ENCODE results near the gene CCDC68. TPM values are rescaled to one million over a fixed set of nuclear protein-coding genes. Genes with fewer than 3 reads are reported as not detected.

The CCDC68 gene, protein sequence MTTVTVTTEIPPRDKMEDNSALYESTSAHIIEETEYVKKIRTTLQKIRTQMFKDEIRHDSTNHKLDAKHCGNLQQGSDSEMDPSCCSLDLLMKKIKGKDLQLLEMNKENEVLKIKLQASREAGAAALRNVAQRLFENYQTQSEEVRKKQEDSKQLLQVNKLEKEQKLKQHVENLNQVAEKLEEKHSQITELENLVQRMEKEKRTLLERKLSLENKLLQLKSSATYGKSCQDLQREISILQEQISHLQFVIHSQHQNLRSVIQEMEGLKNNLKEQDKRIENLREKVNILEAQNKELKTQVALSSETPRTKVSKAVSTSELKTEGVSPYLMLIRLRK
- 0.65 and 0.99 TPM in 2 replicates for total RNA-seq

DNA sequence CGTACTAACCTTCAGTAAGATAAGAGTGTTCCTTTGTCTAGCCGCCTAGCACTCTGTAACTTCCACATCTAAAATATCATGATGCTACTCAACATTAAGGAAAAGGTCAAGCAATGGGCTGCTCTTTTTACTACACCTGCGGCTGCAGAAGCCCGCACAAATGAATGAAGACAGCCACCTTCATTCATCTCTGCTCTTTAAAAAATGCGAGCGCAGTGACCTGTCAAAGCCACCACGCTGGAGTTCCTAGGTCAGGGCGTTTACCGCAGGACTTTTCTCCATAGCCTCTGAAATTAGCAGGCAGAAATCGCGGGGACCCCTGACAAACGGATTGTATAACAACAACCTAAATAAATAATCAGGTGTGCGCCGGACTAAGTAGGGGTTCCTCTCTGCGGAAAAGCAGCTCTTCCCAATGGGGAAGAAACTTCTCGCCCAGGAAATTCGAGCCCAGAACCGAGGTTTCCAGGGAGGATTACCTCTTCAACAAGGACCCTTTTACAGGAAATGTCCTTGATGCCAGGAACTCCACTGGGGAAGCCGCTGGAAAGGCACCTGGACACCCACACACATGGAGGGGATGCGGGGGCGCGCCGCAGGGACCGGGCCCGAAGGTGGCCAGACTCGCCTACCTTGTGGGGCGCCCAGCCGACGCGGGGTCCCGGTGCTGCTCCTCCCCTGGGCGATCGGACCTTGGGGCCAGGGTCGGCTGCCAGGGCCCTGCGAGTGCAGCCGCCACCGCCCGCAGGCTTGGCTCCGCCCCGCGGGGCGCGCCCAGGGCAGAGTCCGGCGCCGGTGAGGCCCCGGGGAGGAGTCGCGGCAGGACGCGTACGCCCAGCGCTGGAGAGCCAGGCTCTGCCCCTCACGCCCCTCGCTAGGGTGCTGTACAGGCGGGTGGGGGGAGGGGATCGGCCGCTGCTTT is at the start of gene CCDC68:
Gene CCDC68 (minus strand): TSS at position 758 of the 922 bp plus-strand sequence. CDS start 16,670 bp downstream, outside the sequence.
- DNase-seq (ENCODE audit: low read depth in 2 of 2): peak; percentile 40 to 59

DNA sequence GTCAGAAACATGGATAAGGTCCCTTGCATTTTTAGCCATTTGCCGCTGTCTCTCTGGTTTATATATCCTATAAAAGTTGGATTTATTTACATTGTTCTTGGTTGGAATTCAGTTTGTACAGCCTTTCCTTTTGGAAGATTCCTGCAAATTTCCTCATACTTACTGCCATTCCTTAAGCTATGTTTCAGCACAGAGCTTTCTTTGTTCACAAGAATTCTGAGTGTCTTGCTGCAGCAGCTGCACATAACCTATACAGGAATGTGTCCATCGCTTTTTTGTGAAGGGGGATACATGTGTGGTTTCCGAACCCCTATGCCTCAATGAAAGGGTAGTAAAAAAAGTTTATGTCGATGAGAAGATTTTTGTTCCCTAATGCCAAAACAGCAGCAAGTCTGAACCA is 48.3 kb upstream of the CCDC68 start:
- DNase-seq (ENCODE audit: low read depth in 2 of 2): no peak

DNA sequence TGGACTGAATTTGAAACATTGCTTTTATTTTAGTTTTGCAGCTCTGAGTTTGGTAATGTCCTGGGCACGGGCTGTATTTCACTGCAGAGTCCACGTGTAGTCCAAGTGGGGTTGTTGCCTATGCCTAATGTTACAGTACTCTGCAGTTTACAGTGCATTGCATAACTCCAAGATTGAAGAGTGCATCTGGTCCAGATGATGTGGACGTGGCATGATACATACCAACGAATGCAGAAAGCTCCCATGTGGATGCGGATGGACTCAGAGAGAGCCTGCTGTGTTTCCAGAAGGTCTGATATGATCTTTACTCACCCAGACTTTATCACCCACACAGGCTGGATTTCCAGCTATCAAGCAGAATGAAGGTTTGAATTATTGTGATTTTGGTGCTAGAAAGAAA is 44.4 kb upstream of the CCDC68 start:
- DNase-seq (ENCODE audit: low read depth in 2 of 2): no peak

DNA sequence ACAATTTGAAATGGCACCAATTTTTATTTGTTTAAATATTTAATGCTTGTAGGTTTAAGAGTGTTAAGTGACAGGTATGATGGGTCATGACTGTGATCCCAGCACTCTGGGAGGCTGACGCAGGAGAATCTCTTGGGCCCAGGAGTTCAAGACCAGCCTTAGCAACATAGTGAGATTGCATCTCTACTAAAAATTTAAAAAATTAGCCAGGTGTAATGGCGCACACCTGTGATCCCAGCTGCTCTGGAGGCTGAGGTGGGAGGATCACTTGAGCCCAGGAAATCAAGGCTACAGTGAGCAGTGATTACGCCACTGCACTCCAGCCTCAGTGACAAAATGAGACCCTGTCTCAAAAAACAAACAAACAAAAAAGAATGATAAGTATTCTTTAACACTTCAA is 43.0 kb upstream of the CCDC68 start:
- no peak for DNase-seq (ENCODE audit: low read depth in 2 of 2)

DNA sequence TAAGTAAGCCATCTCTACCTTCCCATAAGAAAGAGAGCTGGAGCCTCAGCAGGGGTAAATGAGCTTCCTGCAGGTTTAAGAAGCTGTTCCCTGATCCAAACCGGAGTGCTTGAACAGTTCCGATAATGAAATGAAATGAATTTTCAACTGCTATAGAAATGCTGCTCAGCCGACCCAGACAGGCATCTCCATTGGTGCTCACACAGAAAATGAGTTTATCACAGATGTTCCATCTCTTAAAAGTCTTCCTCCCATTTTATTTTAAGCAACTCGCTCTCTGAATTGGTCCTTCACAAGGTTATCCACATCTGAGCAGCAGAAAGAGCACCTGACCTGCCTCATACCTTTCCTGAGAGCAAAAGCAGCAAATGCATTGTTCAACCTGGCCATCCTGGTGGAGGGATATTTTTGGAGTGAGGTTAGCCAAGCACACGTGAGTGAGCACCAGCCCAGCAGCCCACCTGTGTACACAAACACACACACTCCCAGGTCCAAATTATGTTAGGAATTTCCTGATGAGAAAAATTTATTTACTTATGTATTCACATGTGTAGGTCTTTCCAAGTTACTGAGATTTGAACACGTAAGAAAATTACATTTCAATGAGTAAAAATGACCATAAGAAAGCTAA is 42.2 kb upstream of the CCDC68 start:
- DNase-seq (ENCODE audit: low read depth in 2 of 2): peak in 1 of 2 donors; percentile 42

DNA sequence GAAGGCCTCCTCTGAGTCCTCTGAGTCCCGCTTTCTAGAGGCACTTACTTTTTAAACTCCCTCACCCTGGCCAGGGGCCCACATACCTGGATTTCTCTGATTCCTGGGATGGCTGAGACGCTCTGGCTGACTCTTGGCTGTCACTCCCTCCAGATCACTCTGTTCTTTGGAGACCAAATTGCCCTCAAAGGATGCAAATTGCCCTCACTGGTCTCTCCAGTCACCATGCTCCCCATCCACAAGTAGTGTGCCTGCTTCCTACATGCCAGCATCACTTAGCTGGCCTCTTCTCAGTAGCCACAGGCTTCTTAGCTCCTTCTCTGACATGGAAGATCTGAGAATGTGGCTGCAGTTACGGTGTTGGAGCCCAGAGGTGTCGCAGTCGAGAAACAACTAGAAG is 41.3 kb upstream of the CCDC68 start:
- no peak for DNase-seq (ENCODE audit: low read depth in 2 of 2)

DNA sequence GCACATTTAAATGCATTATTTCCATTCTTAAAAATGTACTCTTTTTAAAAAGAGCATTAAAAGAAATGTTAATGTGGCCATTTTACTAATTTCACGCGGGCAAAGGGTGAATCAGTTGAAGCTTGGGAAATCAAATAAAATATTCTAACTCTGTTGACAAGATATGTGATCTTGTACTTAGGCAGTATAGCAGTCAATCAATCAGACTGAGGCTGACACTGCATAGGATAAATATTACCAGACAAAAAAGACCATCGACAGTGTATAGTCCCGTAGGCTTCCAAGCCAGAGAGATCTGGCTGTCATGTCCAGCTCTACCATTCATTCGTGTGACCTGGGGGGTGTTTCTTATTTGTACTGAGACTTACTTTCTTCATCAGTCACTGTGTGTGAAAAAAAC is 39.8 kb upstream of the CCDC68 start:
- DNase-seq (ENCODE audit: low read depth in 2 of 2): no peak

DNA sequence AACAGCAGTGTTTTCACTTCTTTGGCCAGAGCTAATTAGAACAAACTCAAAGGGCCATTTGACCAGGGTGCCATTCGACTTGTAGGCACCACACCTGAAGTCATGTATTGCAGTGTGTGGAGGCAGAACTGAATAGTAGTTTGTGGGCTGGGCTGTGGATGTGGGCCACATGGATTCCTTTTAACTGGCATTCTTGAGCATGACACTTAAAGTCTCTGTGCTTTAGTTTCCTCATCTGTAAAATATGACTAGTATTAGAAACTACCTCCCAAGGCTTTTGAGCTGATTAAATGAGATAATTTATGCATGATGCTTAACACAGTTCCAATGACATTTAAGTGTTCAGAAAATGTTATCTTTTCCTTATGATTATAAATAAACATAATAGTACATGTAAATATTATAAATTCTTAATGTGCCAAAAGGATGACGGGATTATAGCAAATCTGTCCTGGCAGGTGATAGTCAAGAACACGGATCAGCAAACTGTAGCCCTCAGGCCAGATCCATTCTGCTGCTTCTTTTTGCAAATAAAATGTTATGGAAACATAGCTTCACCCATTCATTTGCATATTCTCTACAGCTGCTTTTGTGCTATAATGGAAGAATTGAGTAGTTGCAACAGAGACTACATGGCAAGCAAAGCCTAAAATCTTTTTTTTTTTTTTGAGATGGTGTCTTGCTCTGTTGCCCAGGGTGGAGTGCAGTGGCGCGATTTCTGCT is 36.3 kb upstream of the CCDC68 start:
- DNase-seq (ENCODE audit: low read depth in 2 of 2): no peak

DNA sequence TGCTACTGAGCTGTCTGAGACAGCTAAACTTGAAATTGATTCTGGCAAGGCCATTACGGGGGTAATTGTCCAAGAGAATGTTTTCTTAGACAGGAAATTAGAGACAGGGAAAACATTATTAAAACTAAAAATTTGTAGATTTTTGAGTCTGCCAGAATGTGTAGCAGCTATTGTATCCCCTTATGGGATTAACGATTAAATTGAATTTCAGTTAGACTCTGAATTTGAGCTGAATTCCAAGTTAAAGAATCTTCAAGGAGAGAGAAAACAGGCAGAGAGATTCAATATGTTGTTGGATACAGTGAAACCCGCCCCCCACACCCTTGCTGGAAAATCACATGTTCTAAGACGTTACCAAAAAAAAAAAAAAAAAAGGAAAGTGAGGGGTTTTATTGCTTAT is 32.7 kb upstream of the CCDC68 start:
- DNase-seq (ENCODE audit: low read depth in 2 of 2): no peak

DNA sequence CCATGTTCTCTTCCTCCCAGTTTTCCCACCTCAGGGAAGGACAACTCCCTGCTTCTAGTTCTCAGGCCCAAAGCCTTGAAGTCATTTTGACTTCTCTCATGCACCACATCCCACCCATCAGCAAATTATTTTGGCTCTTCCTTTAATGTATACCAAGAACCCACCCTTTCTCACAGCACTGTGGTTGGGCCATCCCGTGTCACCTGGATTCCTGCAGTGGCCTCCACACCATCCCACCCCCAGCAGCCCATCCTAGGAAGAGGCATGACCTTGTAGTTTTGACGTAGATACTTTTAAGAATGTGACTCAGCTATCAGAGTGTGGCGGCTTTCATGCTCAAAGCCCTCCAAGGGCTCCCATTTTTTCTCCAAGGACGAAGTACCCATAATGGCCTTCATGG is 25.6 kb upstream of the CCDC68 start:
- no peak for DNase-seq (ENCODE audit: low read depth in 2 of 2)

DNA sequence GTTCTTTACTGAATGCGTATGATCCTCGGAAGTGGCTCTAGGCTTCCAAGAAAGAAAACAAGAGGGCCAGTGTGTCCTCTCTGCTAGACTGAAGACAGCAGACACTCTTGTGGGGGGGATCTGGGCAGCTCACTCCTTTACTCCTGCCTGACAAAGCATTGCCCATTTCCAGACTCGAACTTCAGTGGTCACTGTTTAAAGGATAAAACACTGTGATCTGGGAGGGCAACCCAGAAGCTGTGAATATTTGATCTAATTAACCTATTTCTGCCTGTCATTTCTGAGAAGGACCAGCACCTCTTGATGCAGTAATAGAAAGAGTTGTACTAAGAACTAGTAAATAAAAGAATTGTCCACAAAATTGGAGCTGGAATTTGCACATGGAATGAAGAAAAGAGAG is 24.5 kb upstream of the CCDC68 start:
- no peak for DNase-seq (ENCODE audit: low read depth in 2 of 2)

DNA sequence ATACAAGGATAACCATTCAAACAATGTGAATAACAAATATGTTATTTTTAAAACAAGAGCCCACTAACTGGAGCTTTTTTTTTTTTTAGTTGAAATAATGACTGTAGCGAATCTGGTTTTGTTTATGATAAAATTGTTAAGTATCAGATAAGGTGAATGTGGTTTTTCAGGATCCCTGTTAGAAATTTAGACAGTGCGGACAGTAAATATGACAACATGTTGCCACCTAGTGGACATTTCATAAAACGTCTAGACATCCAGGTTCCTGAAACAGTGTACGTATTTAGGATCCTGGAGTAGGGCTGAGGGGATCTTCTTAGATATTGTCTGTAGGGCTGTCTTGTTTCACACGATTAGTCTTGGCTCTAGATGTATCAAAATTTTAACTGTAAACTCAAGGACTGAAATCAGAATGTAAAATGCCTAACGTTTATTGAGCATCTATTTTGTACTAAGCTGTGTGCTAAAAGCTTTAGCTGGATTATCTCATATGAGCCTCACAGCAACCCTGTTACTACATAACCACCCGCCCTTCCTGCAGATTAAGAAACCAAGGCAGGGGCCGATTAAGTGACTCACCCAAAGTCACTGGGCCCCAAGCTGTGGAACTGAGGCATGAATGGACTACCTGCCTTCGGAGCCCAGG is 23.9 kb upstream of the CCDC68 start:
- DNase-seq (ENCODE audit: low read depth in 2 of 2): peak; percentile 65 to 72

DNA sequence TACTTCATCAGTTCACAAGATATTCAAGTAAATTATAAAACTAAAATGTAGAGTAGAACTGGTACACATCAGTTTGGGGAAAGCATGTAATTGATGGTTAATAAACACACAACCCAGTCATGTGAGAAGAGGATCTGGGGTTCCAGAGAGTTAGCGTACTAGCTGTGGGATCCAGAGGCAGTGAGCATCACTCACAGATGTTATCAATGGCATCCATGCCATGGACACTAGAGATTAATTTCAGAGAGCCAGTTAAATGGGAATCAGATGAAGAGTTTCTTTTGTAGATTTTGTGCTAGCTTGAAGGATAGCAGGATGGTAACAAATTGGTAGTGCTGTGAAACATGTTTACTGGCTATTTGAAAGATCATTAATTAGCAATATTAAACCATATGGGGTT is 21.8 kb upstream of the CCDC68 start:
- no peak for DNase-seq (ENCODE audit: low read depth in 2 of 2)

DNA sequence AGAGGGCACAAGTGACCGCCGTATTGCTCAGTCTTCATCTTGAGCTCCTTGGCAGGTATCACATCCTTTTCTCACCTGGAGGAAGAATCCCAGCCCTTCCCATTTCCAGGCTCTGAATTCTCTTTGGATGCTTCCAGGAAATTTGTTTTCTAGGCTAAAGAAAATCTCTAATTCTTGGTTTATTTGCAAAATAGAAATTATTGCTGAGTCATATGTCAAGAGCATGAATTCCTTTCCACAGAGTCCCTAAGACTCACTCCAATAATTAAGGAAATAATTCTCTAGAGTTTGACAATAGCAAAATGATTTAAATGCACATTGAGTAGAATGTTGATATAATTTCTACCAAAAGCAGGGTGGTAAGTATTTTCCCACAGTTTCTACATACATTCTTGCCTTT is 16.3 kb upstream of the CCDC68 start:
- no peak for DNase-seq (ENCODE audit: low read depth in 2 of 2)

DNA sequence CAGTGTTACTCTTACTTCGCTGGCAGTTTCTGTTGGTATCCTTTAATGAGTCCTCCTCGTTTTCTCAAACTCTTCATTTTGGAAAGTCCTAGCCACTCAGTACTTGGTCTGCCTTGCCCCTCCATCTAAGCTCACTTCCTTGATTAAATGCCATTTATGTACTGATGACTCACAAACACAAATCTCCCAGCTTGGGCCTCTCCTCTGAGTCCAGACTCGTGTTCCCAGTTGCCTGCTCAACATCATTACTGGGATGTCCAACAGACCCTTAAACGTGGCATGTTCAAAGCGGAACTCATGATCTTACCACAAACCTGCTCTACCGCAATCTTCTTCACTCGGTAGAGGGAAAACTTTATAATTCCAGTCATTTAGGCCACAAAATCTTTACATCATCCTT is 13.8 kb upstream of the CCDC68 start:
- DNase-seq (ENCODE audit: low read depth in 2 of 2): no peak

DNA sequence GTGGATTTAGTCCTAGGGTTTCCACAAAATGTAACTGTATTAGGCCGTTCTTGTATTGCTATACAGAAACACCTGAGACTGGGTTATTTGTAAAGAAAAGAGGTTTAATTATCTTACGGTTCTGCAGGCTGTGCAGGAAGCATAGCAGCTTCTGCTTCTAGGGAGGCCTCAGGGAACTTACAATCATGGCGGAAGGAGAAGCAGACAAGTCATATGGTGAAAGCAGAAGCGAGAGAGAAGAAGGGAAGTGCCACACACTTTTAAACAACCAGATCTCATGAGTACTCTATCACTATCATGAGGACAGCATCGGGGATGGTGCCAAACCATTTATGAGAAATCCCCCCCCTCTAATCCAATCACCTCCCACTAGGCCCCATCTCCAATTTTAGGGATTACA is 9.5 kb upstream of the CCDC68 start:
- DNase-seq (ENCODE audit: low read depth in 2 of 2): no peak

DNA sequence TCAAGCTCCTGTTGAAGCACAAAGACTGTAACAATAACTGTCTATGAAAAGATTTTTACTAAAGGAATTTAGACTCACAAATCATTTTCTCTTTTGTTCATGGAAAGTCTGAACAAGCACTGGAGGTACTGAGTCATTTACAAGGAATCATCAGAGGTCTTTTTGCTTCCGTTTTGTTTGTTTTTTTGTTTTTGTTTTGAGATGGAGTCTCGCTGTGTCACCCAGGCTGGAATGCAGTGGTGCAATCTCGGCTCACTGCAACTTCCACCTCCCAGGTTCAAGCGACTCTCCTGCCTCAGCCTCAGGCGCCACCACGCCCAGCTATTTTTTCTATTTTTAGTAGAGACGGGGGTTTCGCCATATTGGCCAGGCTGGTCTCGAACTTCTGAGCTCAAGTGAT is 9.0 kb upstream of the CCDC68 start:
- peak in 1 of 2 donors; percentile 65 for DNase-seq (ENCODE audit: low read depth in 2 of 2)

DNA sequence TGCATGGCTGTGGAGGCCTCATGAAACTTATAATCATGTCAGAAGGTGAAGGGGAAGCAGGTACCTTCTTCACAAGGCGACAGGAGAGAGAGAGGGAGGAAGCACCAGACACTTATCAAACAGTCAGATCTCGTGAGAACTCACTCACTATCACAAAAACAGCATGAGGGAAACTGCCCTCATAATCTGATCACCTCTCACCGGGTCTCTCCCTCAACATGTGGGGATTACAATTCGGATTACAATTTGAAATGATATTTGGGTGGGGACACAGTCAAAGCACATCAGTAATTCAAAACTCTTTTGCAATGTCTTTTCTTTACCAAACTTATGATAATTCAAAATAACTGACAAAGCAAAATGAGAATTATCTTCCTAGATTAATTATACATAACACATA is 8.5 kb upstream of the CCDC68 start:
- no peak for DNase-seq (ENCODE audit: low read depth in 2 of 2)

DNA sequence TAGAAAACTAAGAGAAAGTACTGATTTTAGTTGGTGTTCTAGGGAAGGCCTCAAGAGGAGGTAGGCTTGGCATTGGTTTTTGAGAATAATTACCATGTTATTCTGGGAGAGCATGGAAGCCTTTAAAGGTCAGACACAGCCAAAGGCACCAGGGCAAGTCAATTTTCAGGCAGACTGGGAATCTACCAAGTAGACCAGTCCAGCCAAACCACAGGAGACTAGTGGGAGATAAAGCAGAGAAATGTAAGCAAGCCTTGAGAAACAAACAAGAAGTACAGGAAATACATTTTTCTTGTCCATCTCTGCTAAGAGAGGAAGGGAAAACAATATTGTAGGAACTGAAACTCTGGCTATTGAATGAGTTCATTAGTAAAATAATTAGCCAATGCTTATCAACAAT is 5.5 kb upstream of the CCDC68 start:
- DNase-seq (ENCODE audit: low read depth in 2 of 2): no peak

DNA sequence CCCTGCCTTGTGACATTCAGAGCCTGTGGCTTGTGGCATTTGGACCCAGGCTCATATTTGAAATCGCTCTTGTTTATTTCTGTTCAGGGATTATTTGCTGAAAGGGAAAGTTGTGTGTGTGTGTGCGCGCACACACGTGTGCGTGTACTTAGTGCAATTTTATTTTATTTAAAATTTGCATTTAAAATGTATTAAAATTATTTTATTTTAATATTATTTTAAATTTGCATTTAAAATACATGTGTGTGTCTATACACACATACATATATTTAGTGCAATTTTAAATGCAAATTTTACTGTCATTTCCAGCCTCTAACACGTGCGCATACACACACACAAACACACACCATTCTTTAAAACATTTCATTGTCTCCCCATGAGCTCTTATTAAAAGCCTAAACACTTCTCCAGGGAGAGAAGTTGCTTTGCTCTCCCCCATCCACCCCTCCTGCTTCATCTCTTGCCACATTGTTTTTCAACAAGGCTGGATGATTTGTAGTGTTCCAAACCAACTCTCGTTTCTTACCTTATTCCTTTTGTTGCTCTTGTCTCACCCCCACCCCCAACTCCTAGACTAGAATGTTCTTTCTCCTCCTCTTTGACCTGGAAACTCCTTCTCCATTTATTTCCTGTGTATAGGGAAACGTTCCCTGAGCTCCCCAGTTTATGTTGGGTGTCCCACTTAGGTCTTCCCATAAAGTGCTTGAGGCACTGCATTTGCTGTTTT is 3.8 kb upstream of the CCDC68 start:
- DNase-seq (ENCODE audit: low read depth in 2 of 2): no peak
